GM19395 (cell line): ENCODE data around the gene KRTAP12-3.
"Not testable (repeated sequence)": the region's sequence is repeated elsewhere in the genome, so short reads cannot be mapped to it uniquely, and the experiment has no call there.

Experiments
- ATAC-seq: cut with Tn5 transposase; IDR thresholded peaks from one replicate; pipeline ENCODE4 v1.9.1; 2021; ENCODE audit warnings: mild to moderate bottlenecking, moderate library complexity; ENCODE audit not compliant: unreplicated experiment

KRTAP12-3 gene

GRCh38 chr21:44682580-44683151 is 24.9 kb downstream of the KRTAP12-3 start:
- ATAC-seq: no peak

- ATAC-seq: no peak
These were observed 26.3 kb downstream of the KRTAP12-3 start for GRCh38 chr21:44684077-44684476.

GRCh38 chr21:44684483-44684882 is 26.8 kb downstream of the KRTAP12-3 start:
- ATAC-seq: no peak

- ATAC-seq: not testable (repeated sequence)
These were observed 27.3 kb downstream of the KRTAP12-3 start for GRCh38 chr21:44685050-44685449.

- no peak for ATAC-seq
These were observed 28.5 kb downstream of the KRTAP12-3 start for GRCh38 chr21:44686000-44686781.

- ATAC-seq: no peak
These were observed 29.3 kb downstream of the KRTAP12-3 start for GRCh38 chr21:44686843-44687561.

GRCh38 chr21:44687671-44688070 is 29.9 kb downstream of the KRTAP12-3 start:
- no peak for ATAC-seq

GRCh38 chr21:44689740-44690139 is 32.0 kb downstream of the KRTAP12-3 start:
- ATAC-seq: not testable (repeated sequence)

- no peak for ATAC-seq
These were observed 34.0 kb downstream of the KRTAP12-3 start for GRCh38 chr21:44691686-44692085.

GRCh38 chr21:44692798-44693512 is 35.2 kb downstream of the KRTAP12-3 start:
- no peak for ATAC-seq

GRCh38 chr21:44694776-44695175 is 37.0 kb downstream of the KRTAP12-3 start:
- no peak for ATAC-seq

GRCh38 chr21:44695184-44695583 is 37.5 kb downstream of the KRTAP12-3 start:
- ATAC-seq: no peak

- ATAC-seq: no peak
These were observed 37.9 kb downstream of the KRTAP12-3 start for GRCh38 chr21:44695641-44696040.

GRCh38 chr21:44696572-44696971 is 38.8 kb downstream of the KRTAP12-3 start:
- no peak for ATAC-seq

- ATAC-seq: not testable (repeated sequence)
These were observed 39.6 kb downstream of the KRTAP12-3 start, which contains the start of gene KRTAP10-12 for GRCh38 chr21:44697172-44697810. Gene KRTAP10-12, plus strand, starts transcription at chr21:44697172. Its CDS starts 30 bp downstream, at chr21:44697202.

GRCh38 chr21:44697811-44698734 is 40.3 kb downstream of the KRTAP12-3 start:
- no peak for ATAC-seq

- no peak for ATAC-seq
These were observed 41.8 kb downstream of the KRTAP12-3 start for GRCh38 chr21:44699502-44700001.

- no peak for ATAC-seq
These were observed 42.6 kb downstream of the KRTAP12-3 start for GRCh38 chr21:44700101-44701022.
